NCI-H82 treated with DMSO at 0.1 percent for 48 hours (cell line): ENCODE measurements around the gene NPNT.

Experiments used
- DNase-seq: peaks from one replicate; lab custom pipeline; 2025; ENCODE audit not compliant: unreplicated experiment; lab: John Stamatoyannopoulos, UW

The NPNT gene

DNA sequence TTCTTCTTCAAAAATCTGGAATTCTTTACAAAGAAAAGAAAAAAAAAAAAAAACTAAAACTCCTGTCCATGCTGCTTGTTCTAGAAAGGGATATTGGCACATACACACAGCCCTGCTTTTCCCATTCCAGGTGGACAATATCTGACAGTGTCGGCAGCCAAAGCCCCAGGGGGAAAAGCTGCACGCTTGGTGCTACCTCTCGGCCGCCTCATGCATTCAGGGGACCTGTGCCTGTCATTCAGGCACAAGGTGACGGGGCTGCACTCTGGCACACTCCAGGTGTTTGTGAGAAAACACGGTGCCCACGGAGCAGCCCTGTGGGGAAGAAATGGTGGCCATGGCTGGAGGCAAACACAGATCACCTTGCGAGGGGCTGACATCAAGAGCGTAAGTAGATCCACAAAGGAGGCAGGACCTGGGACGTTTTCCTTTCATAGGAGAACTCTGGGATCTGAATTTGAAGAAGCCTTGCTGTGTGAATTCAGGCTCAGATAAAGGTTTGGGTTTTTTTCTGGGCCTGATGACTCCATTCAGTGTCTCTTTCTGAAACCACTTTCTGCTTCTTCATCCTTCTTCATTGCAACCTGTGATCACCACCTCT, 71.9 kb downstream of the NPNT start:
- DNase-seq, result no peak

DNA sequence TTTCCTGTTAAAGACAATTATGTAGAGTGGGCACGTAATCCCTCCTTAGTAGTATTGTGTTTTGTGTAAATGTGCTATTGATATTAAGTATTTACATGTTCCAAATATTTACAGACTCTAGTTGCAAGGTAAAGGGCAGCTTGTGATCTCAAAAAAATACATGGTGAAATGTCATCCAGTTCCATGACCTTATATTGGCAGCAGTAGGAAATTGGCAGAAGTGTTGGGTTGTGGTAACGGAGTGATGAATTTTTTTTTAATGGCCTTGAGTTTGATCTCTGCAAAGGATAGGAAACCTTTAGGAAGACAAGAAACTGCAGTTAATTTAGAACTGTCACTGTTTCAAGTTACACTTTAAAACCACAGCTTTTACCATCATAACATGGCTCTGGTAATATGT, 74.3 kb downstream of the NPNT start:
- DNase-seq, result no peak

DNA sequence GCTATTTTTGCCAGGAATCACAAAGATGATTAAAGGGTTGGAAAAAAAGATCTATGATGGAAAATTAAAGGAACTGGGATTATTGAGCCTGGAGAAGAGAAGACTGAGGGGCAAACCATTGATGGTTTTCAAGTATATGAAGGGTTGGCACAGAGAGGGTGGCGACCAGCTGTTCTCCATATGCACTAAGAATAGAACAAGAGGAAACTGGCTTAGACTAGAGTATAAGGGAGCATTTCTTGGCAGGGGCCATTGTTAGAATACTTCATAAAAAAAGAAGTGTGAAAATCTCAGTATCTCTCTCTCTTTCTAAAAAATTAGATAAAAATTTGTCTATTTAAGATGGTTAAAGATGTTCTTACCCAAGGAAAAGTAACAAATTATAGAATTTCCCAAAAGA, 75.1 kb downstream of the NPNT start:
- DNase-seq, result no peak

DNA sequence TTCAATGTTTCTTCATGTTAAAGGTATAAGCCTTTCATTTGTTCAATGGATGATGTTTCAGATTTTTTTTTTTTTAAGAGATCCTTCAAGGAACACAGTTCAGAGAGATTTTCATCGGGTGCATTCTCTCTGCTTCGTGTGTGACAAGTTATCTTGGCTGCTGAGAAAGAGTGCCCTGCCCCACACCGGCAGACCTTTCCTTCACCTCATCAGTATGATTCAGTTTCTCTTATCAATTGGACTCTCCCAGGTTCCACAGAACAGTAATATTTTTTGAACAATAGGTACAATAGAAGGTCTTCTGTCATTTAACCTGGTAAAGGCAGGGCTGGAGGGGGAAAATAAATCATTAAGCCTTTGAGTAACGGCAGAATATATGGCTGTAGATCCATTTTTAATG, 75.8 kb downstream of the NPNT start:
- DNase-seq, result no peak

DNA sequence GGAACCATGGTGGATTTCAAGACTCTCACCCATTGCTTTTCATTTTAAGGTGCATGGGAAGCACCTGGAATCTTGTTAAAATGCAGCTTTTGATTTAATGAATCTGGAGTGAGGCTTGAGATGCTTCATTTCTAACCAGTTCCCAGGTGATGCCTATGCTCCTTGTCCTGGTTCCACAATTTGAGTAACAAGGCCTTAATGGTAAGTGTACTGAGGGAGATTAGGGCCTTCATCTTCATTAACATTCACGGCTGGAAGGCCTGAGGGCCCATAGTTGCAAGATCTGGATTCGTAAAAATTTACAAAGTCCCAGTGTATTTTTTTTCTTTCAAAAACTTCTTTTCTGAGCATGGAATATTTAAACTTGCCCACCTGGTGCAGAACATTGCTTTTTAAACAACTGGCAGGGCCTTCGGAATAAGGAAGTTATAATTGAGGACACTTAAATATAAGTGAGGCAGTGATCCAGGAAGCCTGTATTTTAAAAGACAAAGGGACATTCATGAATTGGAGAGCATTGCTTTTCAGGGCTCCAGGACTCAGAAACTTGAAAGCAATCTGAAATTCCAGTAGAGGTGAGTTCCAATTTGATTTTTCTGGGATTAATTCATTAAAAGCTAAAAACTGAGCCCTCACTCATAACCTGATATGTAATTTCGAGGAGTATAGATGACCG, 77.8 kb downstream of the NPNT start:
- no peak for DNase-seq

DNA sequence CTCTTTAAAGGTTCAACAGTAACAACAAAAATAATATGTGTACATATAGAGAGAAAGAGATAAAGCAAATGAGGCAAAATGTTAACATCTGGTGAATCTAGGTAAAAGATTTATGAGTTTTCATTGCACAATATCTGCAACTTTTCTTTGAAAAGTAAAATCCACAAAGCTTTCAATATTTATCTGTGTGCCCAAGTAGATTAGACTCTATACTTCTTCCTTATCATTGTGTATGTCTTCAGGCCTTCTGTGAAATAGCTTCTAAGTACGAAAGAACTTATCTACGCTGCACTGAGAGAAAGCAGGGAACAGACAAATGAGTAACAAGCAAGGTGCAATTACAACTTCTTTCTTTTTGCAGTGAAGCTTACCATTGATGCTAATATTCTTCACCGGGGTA, 81.6 kb downstream of the NPNT start:
- no peak for DNase-seq

DNA sequence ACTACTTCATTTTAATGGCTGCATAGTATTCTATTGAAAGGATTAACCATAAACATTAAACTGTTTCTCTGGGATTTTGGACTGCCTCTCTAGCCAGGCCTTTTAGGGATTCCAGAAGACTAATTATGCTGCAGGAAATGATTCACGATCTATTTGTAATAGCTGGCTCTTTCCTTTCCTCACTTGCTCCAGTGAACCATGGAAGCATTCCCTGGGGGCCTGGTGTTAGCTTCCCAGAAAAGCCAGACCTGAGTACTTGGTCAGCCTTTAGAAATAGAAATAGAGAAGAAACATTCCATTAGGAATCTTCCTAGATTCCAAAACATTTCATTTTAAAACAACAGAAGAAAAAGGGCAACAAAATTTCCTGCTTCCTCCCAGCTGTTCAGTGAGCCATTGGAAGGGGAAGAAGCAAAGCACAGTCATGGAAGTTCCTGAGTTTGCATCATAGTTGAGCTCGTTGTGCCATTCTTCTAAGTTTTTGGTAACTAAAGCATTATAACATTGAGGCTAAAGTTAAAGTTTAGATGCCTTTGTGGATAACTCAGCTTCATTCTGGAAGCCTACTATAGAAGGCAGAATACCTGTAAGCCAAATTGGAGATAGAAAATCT, 83.5 kb downstream of the NPNT start:
- DNase-seq, result no peak

DNA sequence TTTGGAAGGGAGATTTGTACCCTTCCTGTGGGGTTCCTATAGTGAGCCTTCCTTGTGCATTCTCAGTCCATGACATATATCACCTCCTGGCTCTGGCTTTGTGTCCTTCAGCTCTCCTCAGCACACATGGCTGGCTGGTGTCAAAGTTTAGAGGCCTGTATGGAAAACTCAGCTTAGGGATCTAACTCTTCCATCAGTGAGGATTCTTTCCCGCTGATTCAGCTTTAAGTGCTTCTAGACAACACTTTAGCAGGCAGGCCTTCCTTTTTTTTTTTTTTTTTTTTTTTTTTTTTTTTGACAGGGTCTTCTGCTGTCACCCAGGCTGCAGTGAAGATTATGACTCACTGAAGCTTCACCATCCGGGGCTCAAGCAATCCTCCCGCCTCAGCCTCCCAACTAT, 84.2 kb downstream of the NPNT start:
- no peak for DNase-seq

DNA sequence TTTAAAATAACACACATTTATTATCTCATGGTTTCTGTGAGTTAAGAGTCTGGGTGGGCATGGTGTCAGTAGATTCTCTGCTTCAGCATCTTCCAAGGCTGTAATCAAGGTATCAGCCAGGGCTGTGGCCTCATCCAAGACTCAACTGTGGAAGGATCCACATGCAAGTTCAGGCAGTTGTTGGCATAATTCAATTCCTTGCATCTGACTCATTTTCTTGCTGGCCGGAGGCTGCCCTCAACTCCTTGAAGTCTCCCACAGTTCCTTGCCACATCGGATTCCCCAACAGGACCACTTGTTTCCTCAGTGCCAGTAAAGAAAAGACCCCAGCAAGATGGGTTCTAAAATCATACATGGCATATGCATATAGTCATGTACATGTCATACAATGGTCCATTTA, 93.4 kb downstream of the NPNT start:
- DNase-seq, result no peak

DNA sequence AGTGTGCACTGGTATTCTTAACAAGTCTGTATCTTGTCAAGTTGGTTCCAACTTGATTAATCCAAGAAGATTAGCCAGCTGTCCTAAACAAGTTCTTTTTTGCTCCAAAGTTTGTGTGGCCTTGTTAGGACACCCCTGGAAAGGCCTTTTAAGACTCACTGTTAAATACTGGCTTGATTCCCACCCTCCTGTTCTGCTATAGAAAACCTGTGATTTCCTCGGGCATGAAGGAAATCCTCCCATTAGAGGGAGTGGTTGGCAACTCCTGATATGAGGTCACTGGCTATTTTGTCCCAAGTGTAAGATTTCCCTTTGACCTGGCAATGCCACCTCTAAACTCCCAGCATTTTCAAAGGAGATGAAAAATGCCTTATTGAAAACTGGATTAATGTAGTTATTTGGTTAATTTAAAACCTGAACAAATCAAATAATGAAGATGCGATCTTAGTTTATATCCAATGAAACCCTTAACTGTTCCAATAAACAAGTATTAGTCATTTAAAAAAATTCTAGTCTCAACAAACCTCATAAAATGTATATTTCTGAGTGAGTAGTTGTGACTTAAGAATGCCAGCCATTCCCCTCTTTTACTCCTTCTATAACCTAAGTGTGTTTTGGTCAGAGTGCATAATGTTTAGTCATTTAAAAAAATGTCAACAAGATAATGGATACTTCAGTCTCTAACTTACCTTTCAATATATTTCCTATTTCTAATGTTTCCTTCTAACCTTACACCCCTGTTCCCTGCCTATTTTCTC, 94.4 kb downstream of the NPNT start:
- DNase-seq, result no peak

DNA sequence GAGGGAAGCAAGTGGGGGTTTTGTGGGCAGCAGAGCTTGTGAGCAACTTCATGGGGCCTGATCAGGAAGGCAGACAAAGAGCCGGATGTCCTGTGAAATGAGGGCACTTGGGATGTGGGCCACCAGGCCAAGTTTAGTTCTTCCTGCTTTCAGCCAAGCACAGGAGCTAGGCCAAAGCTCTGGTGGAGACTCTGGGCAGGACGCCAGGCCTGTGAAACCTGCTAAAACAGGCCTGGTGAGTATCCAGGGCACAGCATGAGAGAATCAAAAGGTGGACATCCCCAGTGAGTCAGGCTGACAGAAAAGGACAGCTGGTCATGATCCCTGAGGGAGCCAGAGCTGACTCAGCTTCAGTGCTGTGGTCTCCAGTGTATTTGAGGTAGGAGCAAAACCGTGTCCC, 95.7 kb downstream of the NPNT start:
- DNase-seq, result no peak

DNA sequence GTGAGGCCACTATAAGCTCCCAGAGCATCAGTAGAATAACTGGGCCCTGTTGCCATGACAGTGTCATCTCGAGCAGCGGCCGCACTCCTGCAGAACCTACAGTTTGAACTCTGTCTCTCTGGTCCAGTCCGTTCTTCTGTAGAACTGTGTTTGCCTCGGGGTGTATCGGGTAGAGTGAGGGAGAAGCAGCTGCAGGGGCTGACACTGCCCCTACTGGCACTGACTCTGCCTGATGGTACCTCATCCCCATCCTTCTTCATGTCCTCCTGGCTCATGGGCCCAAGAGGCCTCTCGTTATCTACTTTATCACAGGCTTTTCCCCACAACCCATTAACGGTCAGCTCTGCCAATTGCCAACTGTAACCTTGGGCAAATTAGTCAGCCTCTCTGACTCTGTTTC, 96.5 kb downstream of the NPNT start:
- DNase-seq, result no peak

DNA sequence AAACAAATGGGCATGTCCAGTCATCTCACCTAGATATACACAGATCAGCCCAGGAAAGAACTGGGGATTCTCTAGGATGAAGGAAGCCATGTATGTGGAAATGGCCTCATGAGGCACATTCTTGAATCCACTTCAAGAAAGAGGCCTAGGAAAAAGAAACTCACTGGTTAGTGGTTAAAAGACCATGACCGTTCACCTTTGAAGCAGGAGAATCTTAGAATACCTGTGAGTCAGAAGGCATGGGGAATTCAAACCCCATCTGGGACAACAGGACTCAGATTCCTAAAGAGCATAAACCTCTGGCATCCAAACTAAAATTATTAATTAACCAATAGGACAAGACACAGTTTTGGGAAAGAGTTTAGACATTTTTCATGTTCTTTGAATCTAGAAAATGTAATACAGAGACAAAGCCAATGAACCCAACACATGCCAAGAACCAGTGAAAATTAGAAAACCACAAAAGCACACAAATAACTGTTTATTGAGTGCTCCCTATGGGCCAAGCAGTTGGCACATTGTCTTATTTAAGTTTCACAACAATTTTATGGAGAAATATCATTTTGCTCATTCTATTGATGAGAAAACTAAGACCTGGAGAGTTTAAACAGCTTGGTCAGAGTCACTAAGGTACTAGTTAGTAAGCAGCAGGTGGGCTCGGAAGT, 97.5 kb downstream of the NPNT start:
- DNase-seq, result no peak

DNA sequence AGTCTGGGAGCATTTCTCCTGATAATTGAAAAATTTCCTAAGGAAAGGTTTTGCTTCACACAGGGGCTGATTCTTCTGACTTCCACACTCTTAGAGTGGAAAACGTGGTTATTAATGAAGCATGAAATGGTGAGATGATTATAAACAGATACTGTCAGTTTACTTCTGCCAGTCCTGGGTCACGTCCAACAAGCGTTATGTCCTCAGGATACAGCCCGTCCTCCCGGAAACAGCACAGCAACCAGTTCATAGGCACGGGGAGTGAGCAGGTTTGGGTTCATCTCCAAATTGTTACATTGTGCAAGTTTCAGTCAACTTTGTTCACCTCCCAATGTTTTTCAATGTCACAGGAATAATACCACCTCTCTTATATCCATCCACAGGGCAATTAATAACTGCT, 98.8 kb downstream of the NPNT start:
- no peak for DNase-seq

DNA sequence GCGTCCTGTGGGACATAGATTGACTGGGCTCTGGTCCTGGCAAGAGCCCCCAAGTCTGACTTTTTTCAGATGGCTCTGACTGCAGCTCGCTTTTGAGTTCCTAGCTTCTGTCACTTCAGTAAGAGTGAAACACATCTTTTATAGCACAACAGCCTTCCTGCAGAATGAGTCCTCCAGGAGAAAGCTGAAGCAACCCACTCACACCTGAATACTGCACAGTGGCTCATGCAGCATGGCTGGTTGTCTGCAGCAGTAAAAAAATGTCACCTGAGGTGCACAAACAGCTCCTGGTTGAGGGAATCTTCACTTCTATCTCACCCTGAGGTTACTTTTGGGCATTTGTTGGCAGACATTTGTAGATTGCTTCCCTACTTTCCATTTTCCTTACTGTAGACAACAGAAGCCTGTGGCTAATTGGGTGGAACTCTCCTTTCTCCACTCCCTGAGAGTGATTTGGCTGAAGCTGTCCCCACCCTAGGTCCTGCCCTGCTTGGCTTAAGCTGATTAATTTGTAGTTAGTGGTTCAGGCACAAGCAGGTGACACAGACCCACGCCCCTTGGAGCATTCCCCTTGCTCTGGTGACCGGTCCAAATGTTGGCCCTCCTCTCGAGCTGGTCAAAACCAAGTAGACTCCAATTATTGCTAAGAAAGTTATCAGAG, 99.7 kb downstream of the NPNT start:
- DNase-seq, result no peak

DNA sequence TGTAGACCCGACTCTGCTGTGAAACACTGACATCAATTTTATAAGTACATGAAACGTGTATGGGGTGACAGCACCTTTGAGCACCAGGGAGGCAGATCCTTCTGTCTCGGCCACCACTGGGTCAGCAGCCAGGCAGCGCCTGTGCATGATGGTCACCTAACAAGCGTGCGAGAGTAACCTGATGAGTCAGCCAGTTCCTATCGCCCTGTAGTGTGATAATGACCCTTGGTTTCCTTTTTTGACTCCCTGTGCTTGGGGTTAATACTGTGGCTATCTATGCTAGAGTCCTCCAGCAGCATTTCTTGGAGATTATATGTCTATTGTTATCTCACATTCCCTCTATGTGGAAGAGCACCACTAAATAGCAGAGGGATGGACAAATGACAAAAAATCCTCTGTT, 101.6 kb downstream of the NPNT start:
- no peak for DNase-seq

DNA sequence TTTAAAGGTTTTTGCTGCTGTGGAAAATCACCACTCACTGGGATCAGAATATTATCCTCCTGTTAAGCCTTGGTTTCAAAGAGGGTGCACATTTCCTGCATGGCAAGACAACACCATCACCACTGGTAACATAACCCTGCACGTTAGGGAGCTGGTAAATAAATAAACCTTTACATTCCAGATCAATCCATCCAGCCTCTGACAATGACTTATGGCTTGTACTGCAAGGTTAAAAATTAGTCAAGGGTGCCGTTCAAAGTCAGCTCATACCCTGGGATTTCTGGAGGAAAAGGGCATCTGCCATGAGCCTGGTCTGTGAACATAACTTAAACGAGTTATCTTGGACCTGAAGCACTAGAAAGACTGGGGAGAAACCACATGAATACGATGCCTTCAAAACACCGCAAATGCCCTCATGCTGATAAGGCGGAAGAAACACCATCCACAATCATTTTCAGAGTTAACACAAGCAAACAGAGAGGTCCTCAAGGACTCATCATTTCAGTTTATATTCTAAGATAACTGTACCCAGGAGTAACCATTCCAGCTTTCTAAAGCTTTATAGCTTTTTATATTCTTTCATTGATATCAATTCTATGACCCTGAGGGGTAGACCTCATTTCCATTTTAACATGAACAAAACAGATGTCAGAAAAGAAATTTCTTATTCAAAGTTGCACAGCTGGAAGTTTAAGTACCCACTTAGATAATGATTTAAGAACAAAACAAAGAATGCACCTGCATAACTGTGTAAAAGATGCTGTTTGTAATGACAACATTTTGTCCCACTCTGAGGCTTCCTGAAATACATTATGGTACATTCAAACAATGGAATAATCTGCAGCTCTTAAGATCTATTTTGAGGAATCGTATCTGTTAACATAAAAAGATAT, 103.1 kb downstream of the NPNT start:
- DNase-seq, result no peak

DNA sequence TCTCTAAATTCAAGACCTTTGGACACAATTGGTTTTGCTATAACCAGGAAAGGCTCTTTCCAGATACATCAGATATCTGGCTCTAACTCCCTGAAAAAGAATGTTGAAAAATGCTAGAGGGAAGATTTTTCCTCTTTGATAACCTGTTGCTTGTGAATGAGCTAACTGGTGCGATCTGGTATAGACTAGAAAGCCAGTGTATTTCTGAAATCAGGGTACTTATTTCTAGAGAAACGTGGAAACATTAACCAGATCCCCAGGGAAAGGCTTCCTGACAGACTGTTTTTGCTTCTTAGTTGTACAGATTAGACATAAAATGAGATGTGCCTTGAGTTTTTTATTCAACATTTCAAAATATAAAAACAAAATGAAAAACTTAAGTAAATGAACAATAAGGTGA, 107.7 kb downstream of the NPNT start:
- no peak for DNase-seq

DNA sequence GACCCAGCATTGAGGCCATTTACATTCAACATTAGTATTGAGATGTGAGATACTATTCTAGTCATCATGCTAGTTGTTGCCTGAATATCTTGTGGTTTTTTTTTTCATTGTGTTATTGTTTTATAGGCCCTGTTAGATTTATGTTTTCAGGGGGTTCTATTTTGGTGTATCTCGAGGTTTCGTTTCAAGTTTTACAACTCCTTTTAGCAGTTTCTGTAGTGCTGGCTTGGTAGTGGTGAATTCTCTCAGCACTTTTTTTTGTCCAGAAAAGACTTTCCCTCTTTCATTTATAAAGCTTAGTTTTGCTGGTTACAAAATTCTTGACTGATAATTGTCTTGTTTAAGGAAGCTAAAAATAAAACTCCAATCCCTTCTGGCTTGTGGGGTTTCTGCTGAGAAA, 115.5 kb downstream of the NPNT start:
- DNase-seq, result no peak

DNA sequence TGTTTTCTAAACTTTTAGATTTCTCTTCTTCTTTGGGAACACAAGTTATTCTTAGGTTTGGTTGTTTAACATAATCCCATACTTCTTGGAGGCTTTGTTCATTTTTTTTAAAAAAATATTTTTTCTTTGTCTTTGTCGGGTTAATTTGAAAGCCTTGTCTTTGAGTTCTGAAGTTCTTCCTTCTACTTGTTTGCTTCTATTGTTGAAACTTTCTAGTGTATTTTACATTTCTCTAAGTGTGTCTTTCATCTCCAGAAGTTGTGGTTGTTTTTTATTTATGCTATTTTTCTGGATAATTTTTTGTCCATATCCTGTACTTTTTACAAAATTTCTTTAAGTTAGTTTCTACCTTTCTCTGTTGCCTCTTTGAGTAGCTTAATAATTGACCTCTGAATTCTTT, 116.1 kb downstream of the NPNT start:
- no peak for DNase-seq
